ENCODE measurements around the gene BCAR3.

BCAR3 gene

GRCh38 chr1:93710499-93711453, 29.1 kb upstream of the BCAR3 start:
- Histone ChIP-seq H2BK15ac (ENCODE audit: low read depth, poor library complexity, severe bottlenecking) (no peak overlapping the region), H2AK5ac (ENCODE audit: low read length, severe bottlenecking) (no peak overlapping the region), H2BK12ac (ENCODE audit: low read length in 2 of 2) (peak overlapping the region in 1 of 2 experiments; percentile 79), H3K14ac (ENCODE audit: low read length in 2 of 2) (peak overlapping the region in 1 of 2 experiments; percentile 15), H2BK5ac (ENCODE audit: low read depth, low read length, poor library complexity, severe bottlenecking) (no peak overlapping the region), H3K36me3 (ENCODE audit: control insufficient read depth in 1 of 2, insufficient read depth in 2 of 2, low read depth in 1 of 2, low read length in 2 of 2) (no peaks in the 10 kb centered on the region), H3K4me2 (ENCODE audit: low read length, poor library complexity, severe bottlenecking) (no peak overlapping the region), H3K27me3 (ENCODE audit: control insufficient read depth in 1 of 2, insufficient read depth in 1 of 2, low read length in 2 of 2) (no peaks in the 10 kb centered on the region), H3K4ac (ENCODE audit: low read depth in 1 of 2, low read length in 2 of 2) (peak overlapping the region in 1 of 2 experiments; percentile 17), H3K9ac (ENCODE audit: low read length) (no peak overlapping the region), H3K4me1 (ENCODE audit: control insufficient read depth, insufficient read depth, low read depth, low read length) (peaks cover 9% of the 10 kb centered on the region), H3K23ac (ENCODE audit: low read length in 2 of 2) (no peak overlapping the region), H3K4me3 (ENCODE audit: insufficient read depth in 1 of 2, low read depth in 1 of 2, low read length in 2 of 2) (no peak overlapping the region), H3K18ac (ENCODE audit: low read depth in 1 of 2, low read length in 2 of 2) (peak overlapping the region in 1 of 2 experiments; percentile 8), H2BK120ac (ENCODE audit: low read depth, low read length) (no peak overlapping the region), H3K9me3 (ENCODE audit: control insufficient read depth, low read length) (no peaks in the 10 kb centered on the region), H3K27ac (ENCODE audit: low read length, poor library complexity, severe bottlenecking) (no peak overlapping the region), H2AFZ (ENCODE audit: low read depth, low read length) (no peak overlapping the region), H3K79me1 (replicated peaks; ENCODE audit: low read length, poor library complexity, severe bottlenecking) (no peaks in the 10 kb centered on the region), H4K8ac (ENCODE audit: low read length) (no peak overlapping the region), H4K91ac (ENCODE audit: low read length) (peak overlapping the region; percentile 84)
- 67% methylated on average over 9 of the region's 10 CpGs for WGBS
- DNase-seq, result no peak

GRCh38 chr1:93708734-93709481, 27.3 kb upstream of the BCAR3 start:
- Histone ChIP-seq H3K4ac (ENCODE audit: low read depth in 1 of 2, low read length in 2 of 2) (peak overlapping the region in 1 of 2 experiments; percentile 68), H3K9me3 (ENCODE audit: control insufficient read depth, low read length) (no peaks in the 10 kb centered on the region), H2BK15ac (ENCODE audit: low read depth, poor library complexity, severe bottlenecking) (peak overlapping the region; percentile 94), H3K27ac (ENCODE audit: low read length, poor library complexity, severe bottlenecking) (no peak overlapping the region), H3K36me3 (ENCODE audit: control insufficient read depth in 1 of 2, insufficient read depth in 2 of 2, low read depth in 1 of 2, low read length in 2 of 2) (no peaks in the 10 kb centered on the region), H3K27me3 (ENCODE audit: control insufficient read depth in 1 of 2, insufficient read depth in 1 of 2, low read length in 2 of 2) (no peaks in the 10 kb centered on the region), H2AFZ (ENCODE audit: low read depth, low read length) (peak overlapping the region; percentile 10), H3K14ac (ENCODE audit: low read length in 2 of 2) (no peak overlapping the region), H4K8ac (ENCODE audit: low read length) (no peak overlapping the region), H3K9ac (ENCODE audit: low read length) (peak overlapping the region; percentile 48), H3K79me1 (replicated peaks; ENCODE audit: low read length, poor library complexity, severe bottlenecking) (no peaks in the 10 kb centered on the region), H3K4me3 (ENCODE audit: insufficient read depth in 1 of 2, low read depth in 1 of 2, low read length in 2 of 2) (no peak overlapping the region), H2AK5ac (ENCODE audit: low read length, severe bottlenecking) (peak overlapping the region; percentile 7), H3K4me2 (ENCODE audit: low read length, poor library complexity, severe bottlenecking) (no peak overlapping the region), H2BK5ac (ENCODE audit: low read depth, low read length, poor library complexity, severe bottlenecking) (no peak overlapping the region), H2BK12ac (ENCODE audit: low read length in 2 of 2) (peak overlapping the region in 1 of 2 experiments; percentile 45), H4K91ac (ENCODE audit: low read length) (no peak overlapping the region), H3K18ac (ENCODE audit: low read depth in 1 of 2, low read length in 2 of 2) (peak overlapping the region in 1 of 2 experiments; percentile 46), H2BK120ac (ENCODE audit: low read depth, low read length) (peak overlapping the region; percentile 29), H3K4me1 (ENCODE audit: control insufficient read depth, insufficient read depth, low read depth, low read length) (peaks cover 8% of the 10 kb centered on the region), H3K23ac (ENCODE audit: low read length in 2 of 2) (no peak overlapping the region)
- 24% methylated on average over 9 of the region's 9 CpGs for WGBS
- peak; percentile 55 for DNase-seq

- DNase-seq, result no peak
- Histone ChIP-seq H3K27ac (ENCODE audit: low read length, poor library complexity, severe bottlenecking) (no peak overlapping the region), H3K79me1 (replicated peaks; ENCODE audit: low read length, poor library complexity, severe bottlenecking) (no peaks in the 10 kb centered on the region), H2BK12ac (ENCODE audit: low read length in 2 of 2) (no peak overlapping the region), H2AK5ac (ENCODE audit: low read length, severe bottlenecking) (no peak overlapping the region), H3K9ac (ENCODE audit: low read length) (no peak overlapping the region), H2BK5ac (ENCODE audit: low read depth, low read length, poor library complexity, severe bottlenecking) (no peak overlapping the region), H2BK15ac (ENCODE audit: low read depth, poor library complexity, severe bottlenecking) (no peak overlapping the region), H3K14ac (ENCODE audit: low read length in 2 of 2) (no peak overlapping the region), H3K4me3 (ENCODE audit: insufficient read depth in 1 of 2, low read depth in 1 of 2, low read length in 2 of 2) (no peak overlapping the region), H3K36me3 (ENCODE audit: control insufficient read depth in 1 of 2, insufficient read depth in 2 of 2, low read depth in 1 of 2, low read length in 2 of 2) (no peaks in the 10 kb centered on the region), H3K18ac (ENCODE audit: low read depth in 1 of 2, low read length in 2 of 2) (no peak overlapping the region), H3K4me1 (ENCODE audit: control insufficient read depth, insufficient read depth, low read depth, low read length) (peaks cover 8% of the 10 kb centered on the region), H3K9me3 (ENCODE audit: control insufficient read depth, low read length) (no peaks in the 10 kb centered on the region), H3K4me2 (ENCODE audit: low read length, poor library complexity, severe bottlenecking) (no peak overlapping the region), H3K23ac (ENCODE audit: low read length in 2 of 2) (no peak overlapping the region), H3K27me3 (ENCODE audit: control insufficient read depth in 1 of 2, insufficient read depth in 1 of 2, low read length in 2 of 2) (no peaks in the 10 kb centered on the region), H2AFZ (ENCODE audit: low read depth, low read length) (no peak overlapping the region), H3K4ac (ENCODE audit: low read depth in 1 of 2, low read length in 2 of 2) (no peak overlapping the region), H2BK120ac (ENCODE audit: low read depth, low read length) (peak overlapping the region; percentile 39), H4K8ac (ENCODE audit: low read length) (no peak overlapping the region), H4K91ac (ENCODE audit: low read length) (no peak overlapping the region)
- WGBS, result 86% methylated on average over 3 of the region's 5 CpGs
These were observed 26.3 kb upstream of the BCAR3 start for GRCh38 chr1:93707956-93708355.

All from mesenchymal stem cell (in vitro differentiated cells and primary cell).